Measurements from ENCODE around the gene WBP2NL.

- no peak for TF ChIP-seq EP300 (IDR thresholded peaks at IDR 0.05)
- no peak for TF ChIP-seq CTCF (IDR thresholded peaks at IDR 0.05)
These were observed 3.1 kb downstream of the WBP2NL start for GRCh38 chr22:42001706-42002105.

All from tibial nerve (tissue), 4 donors.